Measurements from ENCODE around the gene RBFOX2.
A peak's percentile ranks its signal among the peaks of the same experiment; 100 is the strongest.

RBFOX2 gene

DNA sequence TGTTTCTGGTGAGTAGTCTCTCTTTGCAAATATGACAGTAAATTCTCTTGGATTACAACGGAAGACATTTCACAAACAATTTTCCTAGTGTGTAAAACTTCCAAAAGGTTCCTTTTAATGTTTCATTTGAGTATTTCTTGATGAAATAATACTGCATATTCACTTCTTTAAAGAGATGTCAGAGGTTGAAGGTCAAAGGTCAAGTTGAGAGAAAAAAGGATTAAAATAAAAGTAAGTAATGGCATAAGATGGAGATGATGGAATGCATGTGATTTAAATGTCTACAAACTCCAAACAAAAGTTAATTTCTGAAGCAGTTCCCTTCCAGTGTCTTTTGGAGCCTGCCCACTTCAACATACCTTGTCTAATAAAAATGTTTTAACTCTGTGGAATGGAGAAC, 270.2 kb downstream of the RBFOX2 start:
- TF ChIP-seq, protein P1, sequence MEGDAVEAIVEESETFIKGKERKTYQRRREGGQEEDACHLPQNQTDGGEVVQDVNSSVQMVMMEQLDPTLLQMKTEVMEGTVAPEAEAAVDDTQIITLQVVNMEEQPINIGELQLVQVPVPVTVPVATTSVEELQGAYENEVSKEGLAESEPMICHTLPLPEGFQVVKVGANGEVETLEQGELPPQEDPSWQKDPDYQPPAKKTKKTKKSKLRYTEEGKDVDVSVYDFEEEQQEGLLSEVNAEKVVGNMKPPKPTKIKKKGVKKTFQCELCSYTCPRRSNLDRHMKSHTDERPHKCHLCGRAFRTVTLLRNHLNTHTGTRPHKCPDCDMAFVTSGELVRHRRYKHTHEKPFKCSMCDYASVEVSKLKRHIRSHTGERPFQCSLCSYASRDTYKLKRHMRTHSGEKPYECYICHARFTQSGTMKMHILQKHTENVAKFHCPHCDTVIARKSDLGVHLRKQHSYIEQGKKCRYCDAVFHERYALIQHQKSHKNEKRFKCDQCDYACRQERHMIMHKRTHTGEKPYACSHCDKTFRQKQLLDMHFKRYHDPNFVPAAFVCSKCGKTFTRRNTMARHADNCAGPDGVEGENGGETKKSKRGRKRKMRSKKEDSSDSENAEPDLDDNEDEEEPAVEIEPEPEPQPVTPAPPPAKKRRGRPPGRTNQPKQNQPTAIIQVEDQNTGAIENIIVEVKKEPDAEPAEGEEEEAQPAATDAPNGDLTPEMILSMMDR (IDR thresholded peaks at IDR 0.05; ENCODE audit: insufficient read depth, low read depth, low read length, missing control alignments): no peak
- DNase-seq (ENCODE audit: low read depth): no peak
- no peak overlapping the region for H3K4me3 ChIP-seq (ENCODE audit: low read depth, low read length)

DNA sequence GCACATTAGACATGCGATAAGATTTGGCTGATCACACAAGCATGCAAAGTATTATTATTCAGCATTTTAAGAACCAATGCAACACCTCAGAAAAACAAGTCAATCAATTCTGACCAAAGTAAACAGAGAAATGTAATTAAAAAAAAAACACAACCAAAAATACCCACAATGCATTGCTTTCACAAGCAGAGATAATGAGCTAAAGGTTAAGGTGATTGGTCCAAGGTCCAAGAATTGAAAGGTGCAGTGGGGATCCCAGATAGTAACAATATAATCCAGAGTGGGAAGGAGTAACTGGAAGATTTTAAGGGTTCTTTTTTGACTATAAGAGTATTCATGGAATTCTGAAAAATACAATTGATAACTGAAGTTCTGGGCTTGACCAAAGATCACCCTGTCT, 271.9 kb downstream of the RBFOX2 start:
- DNase-seq (ENCODE audit: low read depth): no peak
- H3K4me3 ChIP-seq (ENCODE audit: low read depth, low read length): no peak overlapping the region
- TF ChIP-seq, protein P1 (IDR thresholded peaks at IDR 0.05; ENCODE audit: insufficient read depth, low read depth, low read length, missing control alignments): no peak

DNA sequence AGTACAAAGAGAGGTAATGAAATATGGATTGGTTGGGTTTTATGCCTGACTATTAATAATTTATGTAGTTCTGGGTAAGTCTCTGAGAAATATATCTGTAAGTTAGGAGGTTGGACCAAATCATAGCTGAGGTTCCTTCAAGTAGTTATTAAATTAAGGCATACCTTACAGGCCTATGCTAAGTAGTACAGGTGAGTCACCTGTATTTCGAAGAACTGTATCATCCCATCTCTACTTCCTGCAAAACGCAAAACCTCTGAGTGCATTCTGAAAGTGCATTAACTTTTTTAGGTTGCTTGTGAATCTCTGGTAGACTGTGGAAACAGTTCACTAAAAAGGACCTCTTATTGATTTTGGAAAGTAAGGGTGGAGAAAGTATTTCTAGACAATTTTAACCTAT, 273.9 kb downstream of the RBFOX2 start:
- DNase-seq (ENCODE audit: low read depth): no peak
- no peak overlapping the region for H3K4me3 ChIP-seq (ENCODE audit: low read depth, low read length)
- TF ChIP-seq, protein P1 (IDR thresholded peaks at IDR 0.05; ENCODE audit: insufficient read depth, low read depth, low read length, missing control alignments): no peak

DNA sequence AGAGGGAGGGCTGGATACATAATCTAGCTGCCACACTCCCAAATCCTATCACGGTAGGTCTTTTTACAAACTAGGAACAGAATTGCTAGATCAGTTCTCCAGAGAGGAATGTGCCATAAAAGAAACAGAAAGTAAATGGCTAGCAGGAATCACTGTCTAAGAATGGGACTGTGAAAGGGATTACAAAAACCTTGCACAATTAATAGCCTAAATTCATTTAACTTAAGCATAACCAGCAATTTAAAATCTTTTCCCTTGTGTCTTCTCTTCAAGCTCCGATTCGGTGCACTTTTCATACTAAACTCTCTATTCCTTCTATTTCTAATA, 275.8 kb downstream of the RBFOX2 start:
- no peak overlapping the region for H3K4me3 ChIP-seq (ENCODE audit: low read depth, low read length)
- TF ChIP-seq, protein P1 (IDR thresholded peaks at IDR 0.05; ENCODE audit: insufficient read depth, low read depth, low read length, missing control alignments): no peak
- no peak for DNase-seq (ENCODE audit: low read depth)

DNA sequence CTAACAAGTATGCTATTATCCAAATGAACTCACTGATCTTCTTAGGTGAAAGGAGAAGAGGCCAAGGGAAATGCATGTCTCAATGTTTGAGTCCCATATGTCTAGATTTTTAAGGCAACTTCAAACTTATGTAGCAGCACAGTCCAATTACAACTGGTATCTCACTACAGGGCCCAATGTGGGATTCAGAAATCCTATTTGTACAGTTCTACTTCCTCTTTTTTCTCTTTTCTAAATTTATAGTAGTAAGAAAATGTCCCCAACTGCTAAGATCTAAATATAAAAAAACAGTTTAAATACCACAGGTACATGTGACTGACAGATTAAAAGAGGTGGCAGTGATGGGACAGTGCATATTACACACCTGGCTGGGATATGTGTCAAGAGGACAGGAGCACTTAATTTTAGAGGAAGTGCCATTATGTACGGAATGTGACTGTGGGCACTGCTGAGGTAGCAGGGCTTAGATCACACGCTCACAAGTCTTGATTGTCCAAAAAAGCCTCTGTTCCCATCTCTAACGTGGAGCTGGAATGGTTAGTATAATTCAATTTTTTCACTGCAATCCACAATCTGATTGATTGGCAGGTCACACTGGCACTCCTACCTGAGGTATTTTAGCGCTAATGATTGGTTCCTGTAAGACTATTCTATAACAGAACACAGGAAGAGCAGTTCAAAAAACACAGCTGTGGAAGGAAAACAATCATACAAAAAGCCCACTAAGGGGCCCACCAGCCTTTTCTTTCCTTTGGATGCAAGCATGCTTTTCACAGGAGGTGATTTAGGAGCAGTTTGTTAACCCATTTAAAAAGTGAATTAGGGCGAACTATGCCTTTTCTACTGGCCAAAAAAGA, 276.4 kb downstream of the RBFOX2 start:
- no peak overlapping the region for H3K4me3 ChIP-seq (ENCODE audit: low read depth, low read length)
- TF ChIP-seq, protein P1 (IDR thresholded peaks at IDR 0.05; ENCODE audit: insufficient read depth, low read depth, low read length, missing control alignments): no peak
- DNase-seq (ENCODE audit: low read depth): peak; percentile 29

DNA sequence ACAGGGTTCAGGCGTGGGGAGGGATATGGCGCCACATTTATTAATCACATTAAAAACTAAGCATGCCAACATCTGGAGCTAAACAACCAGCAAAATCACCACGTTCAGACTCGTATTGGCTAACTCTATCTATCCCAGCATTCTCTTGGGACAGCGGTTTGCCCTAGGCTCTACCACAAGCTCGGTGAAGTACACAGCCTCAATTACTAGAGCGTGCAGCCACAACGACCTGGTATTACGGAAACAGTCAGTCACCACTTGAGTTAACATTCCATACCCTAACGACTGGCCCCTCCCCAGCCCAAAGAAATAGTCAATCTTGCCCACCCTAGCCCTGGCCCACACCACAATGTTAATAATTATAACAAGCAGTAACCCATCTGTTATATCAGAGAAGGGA, 278.8 kb downstream of the RBFOX2 start:
- H3K4me3 ChIP-seq (ENCODE audit: low read depth, low read length): no peak overlapping the region
- peak; percentile 86 for DNase-seq (ENCODE audit: low read depth)
- TF ChIP-seq, protein P1 (IDR thresholded peaks at IDR 0.05; ENCODE audit: insufficient read depth, low read depth, low read length, missing control alignments): no peak
